ENCODE measurements around the gene ANXA6.
A peak's percentile ranks its signal among the peaks of the same experiment; 100 is the strongest.

The ANXA6 gene

GRCh38 chr5:151151793-151152192 is 5.8 kb downstream of the ANXA6 start:
- DNase-seq (ENCODE audit: low spot score) = no peak

GRCh38 chr5:151151263-151151660 is 6.3 kb downstream of the ANXA6 start:
- no peak for DNase-seq (ENCODE audit: low spot score)

- DNase-seq (ENCODE audit: low spot score) = peak; percentile 58
Observed at GRCh38 chr5:151150471-151151262, 6.9 kb downstream of the ANXA6 start.

GRCh38 chr5:151148583-151148982 is 9.0 kb downstream of the ANXA6 start:
- no peak for DNase-seq (ENCODE audit: low spot score)

- no peak for DNase-seq (ENCODE audit: low spot score)
Observed at GRCh38 chr5:151147033-151147432, 10.5 kb downstream of the ANXA6 start.

GRCh38 chr5:151146061-151146460 is 11.5 kb downstream of the ANXA6 start:
- DNase-seq (ENCODE audit: low spot score) = no peak

- DNase-seq (ENCODE audit: low spot score) = no peak
Observed at GRCh38 chr5:151144922-151145321, 12.7 kb downstream of the ANXA6 start.

- no peak for DNase-seq (ENCODE audit: low spot score)
Observed at GRCh38 chr5:151144275-151144674, 13.3 kb downstream of the ANXA6 start.

GRCh38 chr5:151143645-151144044 is 13.9 kb downstream of the ANXA6 start:
- no peak for DNase-seq (ENCODE audit: low spot score)

- no peak for DNase-seq (ENCODE audit: low spot score)
Observed at GRCh38 chr5:151142933-151143332, 14.6 kb downstream of the ANXA6 start.

GRCh38 chr5:151141535-151141934 is 16.0 kb downstream of the ANXA6 start:
- DNase-seq (ENCODE audit: low spot score) = no peak

GRCh38 chr5:151140686-151141459 is 16.7 kb downstream of the ANXA6 start:
- no peak for DNase-seq (ENCODE audit: low spot score)

- no peak for DNase-seq (ENCODE audit: low spot score)
Observed at GRCh38 chr5:151139646-151140045, 17.9 kb downstream of the ANXA6 start.

GRCh38 chr5:151139015-151139414 is 18.6 kb downstream of the ANXA6 start:
- DNase-seq (ENCODE audit: low spot score) = no peak

- DNase-seq (ENCODE audit: low spot score) = no peak
Observed at GRCh38 chr5:151138114-151138513, 19.5 kb downstream of the ANXA6 start.

GRCh38 chr5:151137067-151137825 is 20.3 kb downstream of the ANXA6 start:
- no peak for DNase-seq (ENCODE audit: low spot score)

- DNase-seq (ENCODE audit: low spot score) = no peak
Observed at GRCh38 chr5:151134228-151134627, 23.4 kb downstream of the ANXA6 start.

- DNase-seq (ENCODE audit: low spot score) = no peak
Observed at GRCh38 chr5:151132963-151133362, 24.6 kb downstream of the ANXA6 start.

- DNase-seq (ENCODE audit: low spot score) = no peak
Observed at GRCh38 chr5:151130922-151131891, 26.4 kb downstream of the ANXA6 start.

GRCh38 chr5:151130235-151130921 is 27.2 kb downstream of the ANXA6 start:
- no peak for DNase-seq (ENCODE audit: low spot score)

GRCh38 chr5:151128817-151129216 is 28.8 kb downstream of the ANXA6 start:
- no peak for DNase-seq (ENCODE audit: low spot score)
